GM19372 (cell line): ENCODE data around the gene SYPL1.
"Not testable (repeated sequence)": the region's sequence is repeated elsewhere in the genome, so short reads cannot be mapped to it uniquely, and the experiment has no call there.

Experiments
- ATAC-seq: cut with Tn5 transposase; IDR thresholded peaks from one replicate; pipeline ENCODE4 v1.9.1; 2021; ENCODE audit warnings: mild to moderate bottlenecking, low read depth, moderate library complexity; ENCODE audit not compliant: unreplicated experiment

Gene SYPL1

GRCh38 chr7:106112118-106112971 is at the start of gene SYPL1:
TSS of gene SYPL1 (minus strand) at chr7:106112312. CDS start at chr7:106112208, 104 bp downstream.
- peak; percentile 78 for ATAC-seq

- no peak for ATAC-seq
These were observed 42.9 kb upstream of the SYPL1 start for GRCh38 chr7:106155027-106155426.

- ATAC-seq = peak; percentile 81
These were observed 41.9 kb upstream of the SYPL1 start for GRCh38 chr7:106153891-106154449.

- ATAC-seq = no peak
These were observed 40.2 kb upstream of the SYPL1 start for GRCh38 chr7:106152313-106152665.

GRCh38 chr7:106151459-106152312 is 39.6 kb upstream of the SYPL1 start:
- no peak for ATAC-seq

GRCh38 chr7:106143711-106144337 is 31.7 kb upstream of the SYPL1 start:
- no peak for ATAC-seq

- no peak for ATAC-seq
These were observed 30.0 kb upstream of the SYPL1 start for GRCh38 chr7:106142136-106142535.

GRCh38 chr7:106140406-106141173 is 28.5 kb upstream of the SYPL1 start:
- ATAC-seq = no peak

- ATAC-seq = no peak
These were observed 27.4 kb upstream of the SYPL1 start for GRCh38 chr7:106139265-106140251.

- ATAC-seq = no peak
These were observed 26.7 kb upstream of the SYPL1 start for GRCh38 chr7:106138776-106139175.

GRCh38 chr7:106138181-106138580 is 26.1 kb upstream of the SYPL1 start:
- ATAC-seq = not testable (repeated sequence)

- ATAC-seq = no peak
These were observed 22.1 kb upstream of the SYPL1 start for GRCh38 chr7:106134241-106134640.

GRCh38 chr7:106129291-106129690 is 17.2 kb upstream of the SYPL1 start:
- ATAC-seq = no peak

- no peak for ATAC-seq
These were observed 16.7 kb upstream of the SYPL1 start for GRCh38 chr7:106128836-106129235.

- no peak for ATAC-seq
These were observed 16.1 kb upstream of the SYPL1 start for GRCh38 chr7:106127984-106128780.

- ATAC-seq = no peak
These were observed 14.2 kb upstream of the SYPL1 start for GRCh38 chr7:106126170-106126938.

- no peak for ATAC-seq
These were observed 13.3 kb upstream of the SYPL1 start for GRCh38 chr7:106125417-106125816.
